Measurements from ENCODE around the gene MTG2. TPM values are rescaled to one million over a fixed set of nuclear protein-coding genes. Genes with fewer than 3 reads are reported as not detected.

The MTG2 gene
- total RNA-seq, 1 donor from 2014 or later: 14.8 TPM

- no peak for DNase-seq
Measured at GRCh38 chr20:62163485-62163865, 19.4 kb upstream of the MTG2 start.

- DNase-seq: no peak
Measured at GRCh38 chr20:62163986-62164762, 18.7 kb upstream of the MTG2 start.

GRCh38 chr20:62164879-62165761 lies 17.7 kb upstream of the MTG2 start:
- no peak for DNase-seq

GRCh38 chr20:62165762-62166399 lies 16.9 kb upstream of the MTG2 start:
- no peak for DNase-seq

GRCh38 chr20:62167474-62167873 lies 15.4 kb upstream of the MTG2 start:
- DNase-seq: no peak

GRCh38 chr20:62168061-62168460 lies 14.8 kb upstream of the MTG2 start:
- DNase-seq: no peak

GRCh38 chr20:62168890-62169435 lies 13.9 kb upstream of the MTG2 start:
- DNase-seq: no peak

GRCh38 chr20:62170536-62170935 lies 12.3 kb upstream of the MTG2 start:
- DNase-seq: no peak

GRCh38 chr20:62171245-62171644 lies 11.6 kb upstream of the MTG2 start:
- DNase-seq: no peak

GRCh38 chr20:62172666-62173065 lies 10.2 kb upstream of the MTG2 start:
- no peak for DNase-seq

GRCh38 chr20:62174021-62174804 lies 8.6 kb upstream of the MTG2 start:
- no peak for DNase-seq

GRCh38 chr20:62174870-62175624 lies 7.8 kb upstream of the MTG2 start:
- no peak for DNase-seq

- DNase-seq: no peak
Measured at GRCh38 chr20:62175711-62176110, 7.1 kb upstream of the MTG2 start.

GRCh38 chr20:62176866-62177265 lies 6.0 kb upstream of the MTG2 start:
- DNase-seq: no peak

GRCh38 chr20:62177307-62177706 lies 5.5 kb upstream of the MTG2 start:
- no peak for DNase-seq

- no peak for DNase-seq
Measured at GRCh38 chr20:62178316-62179161, 4.3 kb upstream of the MTG2 start.

GRCh38 chr20:62179162-62179504 lies 3.7 kb upstream of the MTG2 start:
- no peak for DNase-seq

GRCh38 chr20:62181808-62182207 lies 1.0 kb upstream of the MTG2 start:
- DNase-seq: no peak

- no peak for DNase-seq
Measured at GRCh38 chr20:62183426-62184142, 756 bp downstream of the MTG2 start.

GRCh38 chr20:62186096-62186426 lies 3.2 kb downstream of the MTG2 start:
- DNase-seq: no peak

Measured in occipital lobe (tissue), 2 donors.